ENCODE results near the gene POM121L12. TPM values are rescaled to one million over a fixed set of nuclear protein-coding genes. Genes with fewer than 3 reads are reported as not detected.

Gene POM121L12
- total and polyA plus RNA-seq, 3 donors from 2014 or later = 6.5 to 23.3 (median 7.0) TPM

DNA sequence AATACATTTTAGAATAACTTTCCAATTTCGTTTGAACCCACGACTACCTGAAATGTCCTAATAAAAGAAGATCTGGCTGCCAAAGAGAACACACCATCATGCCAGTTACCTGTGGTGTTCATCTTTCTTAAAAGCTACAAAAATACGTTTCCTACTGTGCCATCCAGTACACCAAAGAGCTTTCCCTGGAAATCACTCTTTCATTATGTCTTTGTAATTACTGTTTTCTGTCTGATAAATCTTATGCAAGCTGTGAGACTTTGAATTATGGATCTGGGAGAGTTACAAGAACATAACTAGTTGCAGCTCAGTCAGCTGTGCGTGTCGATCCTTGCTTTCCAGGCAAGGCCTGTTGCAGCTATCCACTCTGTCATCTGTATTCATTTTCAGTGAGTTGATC, 12.5 kb upstream of the POM121L12 start:
- Histone ChIP-seq H3K27ac (no peak overlapping the region), H3K9me3 (no peaks in the 10 kb centered on the region), H3K4me1 (no peaks in the 10 kb centered on the region), H3K27me3 (no peaks in the 10 kb centered on the region), H3K36me3 (ENCODE audit: low read depth, missing control alignments) (no peaks in the 10 kb centered on the region), H3K4me3 (no peak overlapping the region)
- intact Hi-C loops (cut with DNase I; ENCODE audit: low total_unique reads) = no loop called here
- no peak for DNase-seq
- TF ChIP-seq POLR2A (IDR thresholded peaks at IDR 0.05) = no peak
- TF ChIP-seq, protein P1, sequence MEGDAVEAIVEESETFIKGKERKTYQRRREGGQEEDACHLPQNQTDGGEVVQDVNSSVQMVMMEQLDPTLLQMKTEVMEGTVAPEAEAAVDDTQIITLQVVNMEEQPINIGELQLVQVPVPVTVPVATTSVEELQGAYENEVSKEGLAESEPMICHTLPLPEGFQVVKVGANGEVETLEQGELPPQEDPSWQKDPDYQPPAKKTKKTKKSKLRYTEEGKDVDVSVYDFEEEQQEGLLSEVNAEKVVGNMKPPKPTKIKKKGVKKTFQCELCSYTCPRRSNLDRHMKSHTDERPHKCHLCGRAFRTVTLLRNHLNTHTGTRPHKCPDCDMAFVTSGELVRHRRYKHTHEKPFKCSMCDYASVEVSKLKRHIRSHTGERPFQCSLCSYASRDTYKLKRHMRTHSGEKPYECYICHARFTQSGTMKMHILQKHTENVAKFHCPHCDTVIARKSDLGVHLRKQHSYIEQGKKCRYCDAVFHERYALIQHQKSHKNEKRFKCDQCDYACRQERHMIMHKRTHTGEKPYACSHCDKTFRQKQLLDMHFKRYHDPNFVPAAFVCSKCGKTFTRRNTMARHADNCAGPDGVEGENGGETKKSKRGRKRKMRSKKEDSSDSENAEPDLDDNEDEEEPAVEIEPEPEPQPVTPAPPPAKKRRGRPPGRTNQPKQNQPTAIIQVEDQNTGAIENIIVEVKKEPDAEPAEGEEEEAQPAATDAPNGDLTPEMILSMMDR (IDR thresholded peaks at IDR 0.05) = no peak
- WGBS, 2 donors = 81 to 86% methylated on average over 5 of the region's 5 CpGs

DNA sequence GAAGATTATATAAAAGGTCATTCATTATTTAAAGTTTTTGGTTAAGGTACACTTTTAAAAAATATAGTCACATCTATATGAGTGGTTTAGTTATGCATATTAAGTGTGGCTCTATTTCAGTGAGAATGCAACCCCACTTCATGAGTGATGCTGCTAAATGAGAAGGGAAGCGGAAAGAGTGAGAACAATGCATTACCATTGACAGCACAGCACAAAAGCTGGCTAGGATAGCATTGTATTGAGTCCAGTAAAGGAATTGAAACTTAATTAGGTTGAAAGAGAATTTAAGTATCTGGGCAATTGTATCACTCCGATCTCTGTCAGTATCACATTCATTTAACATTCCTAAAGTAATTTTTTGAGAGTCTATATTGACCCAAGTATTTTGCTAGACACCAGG, 13.2 kb downstream of the POM121L12 start:
- WGBS, 2 donors = 89% methylated on average over 2 of the region's 2 CpGs
- H3K9me3 ChIP-seq = no peaks in the 10 kb centered on the region
- intact Hi-C loops (cut with DNase I; ENCODE audit: low total_unique reads) = no loop called here

DNA sequence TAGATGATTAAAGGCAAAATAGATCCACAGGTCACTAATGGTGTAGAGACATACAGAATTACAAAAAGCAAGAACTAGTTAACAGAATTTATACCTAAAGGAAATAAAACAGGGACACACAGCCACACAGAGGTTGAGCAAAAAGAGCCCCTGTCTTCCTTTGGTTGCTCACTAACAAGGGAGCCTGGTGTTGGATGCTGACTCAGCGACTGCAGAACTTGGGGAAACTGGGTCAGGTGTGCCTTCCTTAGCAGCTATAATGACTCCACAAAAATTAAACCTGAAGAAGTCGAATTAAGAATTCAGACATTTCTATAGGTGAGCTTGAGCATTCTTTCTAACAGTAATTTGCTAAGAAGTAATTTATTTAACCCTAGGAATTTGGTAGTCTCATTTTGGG, 15.0 kb downstream of the POM121L12 start:
- Histone ChIP-seq H3K27ac (no peak overlapping the region), H3K9me3 (no peaks in the 10 kb centered on the region), H3K4me3 (no peak overlapping the region), H3K4me1 (no peaks in the 10 kb centered on the region), H3K36me3 (ENCODE audit: low read depth, missing control alignments) (no peaks in the 10 kb centered on the region), H3K27me3 (no peaks in the 10 kb centered on the region)
- no peak for DNase-seq
- WGBS, 2 donors = 85 to 87% methylated on average over 2 of the region's 2 CpGs
- intact Hi-C loops (cut with DNase I; ENCODE audit: low total_unique reads) = no loop called here
- TF ChIP-seq, protein P1 (IDR thresholded peaks at IDR 0.05) = no peak
- no peak for TF ChIP-seq POLR2A (IDR thresholded peaks at IDR 0.05)

More for the DNA sequence above, 13.2 kb downstream of the POM121L12 start:
- DNase-seq = no peak
- Histone ChIP-seq H3K27me3 (no peaks in the 10 kb centered on the region), H3K36me3 (ENCODE audit: low read depth, missing control alignments) (no peaks in the 10 kb centered on the region), H3K27ac (no peak overlapping the region), H3K4me1 (no peaks in the 10 kb centered on the region), H3K4me3 (no peak overlapping the region)
- TF ChIP-seq POLR2A (IDR thresholded peaks at IDR 0.05) = no peak
- TF ChIP-seq, protein P1 (IDR thresholded peaks at IDR 0.05) = no peak

DNA sequence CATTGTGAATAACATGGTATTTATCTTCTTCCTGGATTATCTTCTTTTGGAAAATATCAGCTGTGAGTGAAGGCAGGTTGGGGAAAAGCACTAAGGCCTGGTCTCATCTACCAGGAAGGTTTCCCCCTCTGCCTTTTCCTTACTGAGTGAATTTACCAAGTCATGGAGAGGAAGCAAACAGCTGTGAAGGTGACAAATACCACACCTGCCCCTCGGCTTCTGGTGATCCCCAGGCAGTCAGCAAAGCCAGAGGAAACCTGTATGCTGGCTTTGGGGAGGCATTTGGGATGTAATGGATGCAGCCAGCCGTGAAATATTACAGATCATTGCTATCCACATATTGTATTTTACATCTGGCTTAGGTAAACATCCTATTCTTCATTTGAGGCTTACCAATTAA, 24.2 kb downstream of the POM121L12 start:
- Histone ChIP-seq H3K27ac (no peak overlapping the region), H3K27me3 (no peaks in the 10 kb centered on the region), H3K4me1 (no peaks in the 10 kb centered on the region), H3K36me3 (ENCODE audit: low read depth, missing control alignments) (no peaks in the 10 kb centered on the region), H3K4me3 (no peak overlapping the region), H3K9me3 (no peaks in the 10 kb centered on the region)
- DNase-seq = no peak
- intact Hi-C loops (cut with DNase I; ENCODE audit: low total_unique reads) = no loop called here
- WGBS, 2 donors = 73 to 82% methylated on average over 2 of the region's 2 CpGs
- TF ChIP-seq, protein P1 (IDR thresholded peaks at IDR 0.05) = no peak
- no peak for TF ChIP-seq POLR2A (IDR thresholded peaks at IDR 0.05)

DNA sequence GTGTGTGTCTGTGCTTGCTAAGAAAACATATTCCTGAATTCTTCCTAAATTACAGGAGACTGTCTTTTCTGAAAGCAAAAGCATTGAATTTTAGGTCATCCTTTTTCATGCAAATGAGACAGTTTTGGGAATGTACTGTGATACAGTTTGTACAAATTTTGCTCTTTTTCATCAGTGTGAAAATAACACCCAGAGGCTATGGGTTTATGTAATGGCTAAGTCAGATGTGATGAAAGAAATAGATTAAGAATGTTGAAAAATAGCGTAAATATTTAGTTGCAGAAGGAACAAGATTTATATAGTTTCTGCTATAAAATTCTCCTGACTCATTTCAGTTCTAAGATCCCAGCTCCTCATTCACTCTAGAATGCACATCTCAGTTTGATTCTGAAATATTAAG, 24.6 kb downstream of the POM121L12 start:
- Histone ChIP-seq H3K36me3 (ENCODE audit: low read depth, missing control alignments) (no peaks in the 10 kb centered on the region), H3K4me1 (no peaks in the 10 kb centered on the region), H3K4me3 (no peak overlapping the region), H3K27me3 (no peaks in the 10 kb centered on the region), H3K27ac (no peak overlapping the region), H3K9me3 (no peaks in the 10 kb centered on the region)
- TF ChIP-seq, protein P1 (IDR thresholded peaks at IDR 0.05) = no peak
- no peak for TF ChIP-seq POLR2A (IDR thresholded peaks at IDR 0.05)
- WGBS, 2 donors = 94 to 96% methylated on average over 1 of the region's 1 CpG
- intact Hi-C loops (cut with DNase I; ENCODE audit: low total_unique reads) = no loop called here
- DNase-seq = no peak
